Loucy (cell line): ENCODE results near the gene PPP3CA.

Experiments
- CTCF ChIP-seq: fragments of 200-600 bp; sonication (generic); conservative IDR thresholded peaks from 2 replicates; pipeline ENCODE4 v1.5.1; 2014; ENCODE audit warnings: mild to moderate bottlenecking, antibody characterized with exemption, low read length
- EZH2phosphoT487 ChIP-seq: fragments of 200-600 bp; IDR thresholded peaks from 2 replicates; pipeline ENCODE4 v1.6.1; 2018; ENCODE audit warnings: antibody characterized with exemption, mild to moderate bottlenecking, moderate library complexity, borderline replicate concordance

DNA sequence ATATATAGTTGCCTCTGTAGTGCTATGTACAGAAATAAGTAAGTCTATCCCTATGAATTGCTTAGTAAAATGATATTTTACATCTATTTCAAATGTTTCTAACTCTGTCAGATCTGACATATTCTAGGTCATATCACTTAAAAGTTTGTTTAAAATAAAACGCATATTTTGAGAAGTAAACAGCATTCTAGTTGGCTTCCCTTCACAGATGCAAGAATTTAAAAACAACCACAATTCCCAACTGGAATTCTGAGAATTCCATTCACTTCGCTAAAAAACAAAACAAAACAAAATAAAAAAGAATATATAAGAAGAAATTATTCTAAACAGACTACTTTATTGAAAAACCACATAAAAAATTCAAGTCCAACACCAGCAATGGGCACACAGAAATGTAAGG is 126.0 kb downstream of the PPP3CA start:
- TF ChIP-seq CTCF (no peak), EZH2phosphoT487 (no peak)
